Stimulated activated naive CD4-positive, alpha-beta T cell treated with Interleukin-2 at 50 U/mL for 16 hours (primary cell): ENCODE measurements around the gene TRAF5.
"Not testable (repeated sequence)": the region's sequence is repeated elsewhere in the genome, so short reads cannot be mapped to it uniquely, and the experiment has no call there.

Experiments
- DNase-seq: peaks from one replicate; lab custom pipeline; 2025; lab: John Stamatoyannopoulos, UW

TRAF5 gene

DNA sequence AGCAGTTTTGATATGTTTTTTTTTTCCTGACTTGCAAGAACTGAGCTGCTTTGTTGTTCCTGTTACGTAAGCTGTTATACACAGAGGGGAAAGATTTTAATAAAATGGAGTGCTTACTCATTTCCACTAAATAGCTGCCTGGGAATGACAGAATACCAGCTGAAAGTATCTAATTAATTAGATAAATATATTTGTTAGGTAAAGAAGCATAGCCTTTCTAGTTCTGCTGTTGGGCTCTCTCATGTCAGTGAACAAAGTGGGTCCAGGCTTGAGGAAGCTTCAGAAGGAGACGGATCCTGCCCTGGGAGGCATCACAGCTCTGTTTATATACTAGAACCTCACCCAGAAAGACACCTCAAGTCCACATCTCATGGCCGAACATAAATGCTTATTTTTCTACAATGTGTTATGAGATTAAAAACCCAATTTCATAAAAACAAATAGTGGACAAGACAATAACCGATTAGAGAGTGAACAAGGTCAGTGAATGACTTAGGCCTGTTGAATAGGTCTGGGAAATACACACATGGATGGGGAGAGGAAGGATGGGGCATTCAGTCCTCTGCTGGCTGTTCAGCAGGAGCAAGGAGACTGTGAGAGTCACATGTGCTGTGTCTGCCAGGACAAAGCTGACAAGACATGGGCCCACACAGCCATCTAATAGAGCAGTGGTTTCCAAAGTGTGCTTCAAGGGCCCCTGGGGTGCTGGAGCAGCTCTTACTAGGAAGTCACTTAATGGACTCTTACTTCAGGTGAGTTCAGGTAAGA is 20.6 kb downstream of the TRAF5 start:
- DNase-seq: no peak

DNA sequence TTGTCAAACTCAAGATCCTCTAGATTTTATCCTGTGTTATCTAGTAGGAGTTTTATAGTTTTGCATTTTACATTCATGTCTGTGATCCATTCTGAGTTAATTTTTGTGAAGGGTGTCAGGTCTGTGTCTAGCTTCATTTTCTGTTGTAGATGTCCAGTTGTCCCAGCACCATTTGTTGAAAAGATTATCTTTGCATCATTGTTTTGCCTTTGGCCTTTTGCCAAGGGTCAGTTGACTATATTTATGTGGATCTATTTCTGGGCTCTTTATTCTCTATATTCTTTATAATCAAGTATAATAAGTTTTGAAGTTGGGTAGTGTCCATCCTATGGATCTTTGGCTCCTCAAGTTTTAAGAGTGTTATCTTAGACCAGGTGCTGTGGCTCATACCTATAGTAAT is 21.9 kb downstream of the TRAF5 start:
- no peak for DNase-seq

DNA sequence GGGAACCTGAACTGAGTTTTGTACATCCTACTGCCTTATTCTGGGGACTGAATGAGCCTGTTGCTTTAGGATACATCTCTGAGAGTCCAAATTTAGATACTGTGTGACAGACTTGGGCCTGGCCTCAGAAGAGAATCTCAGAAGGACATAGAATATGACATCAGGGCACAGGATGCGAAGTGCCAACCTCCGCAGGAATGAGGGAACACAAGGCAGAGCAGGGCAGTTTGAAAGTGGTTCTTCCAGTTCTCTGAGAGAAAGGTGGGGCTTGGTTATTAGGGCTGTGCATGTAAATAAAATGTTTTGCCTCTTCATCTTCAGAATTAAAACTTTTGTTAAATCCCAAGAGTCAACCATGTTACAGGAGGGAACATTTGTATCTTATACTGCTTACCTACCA is 23.1 kb downstream of the TRAF5 start:
- no peak for DNase-seq

DNA sequence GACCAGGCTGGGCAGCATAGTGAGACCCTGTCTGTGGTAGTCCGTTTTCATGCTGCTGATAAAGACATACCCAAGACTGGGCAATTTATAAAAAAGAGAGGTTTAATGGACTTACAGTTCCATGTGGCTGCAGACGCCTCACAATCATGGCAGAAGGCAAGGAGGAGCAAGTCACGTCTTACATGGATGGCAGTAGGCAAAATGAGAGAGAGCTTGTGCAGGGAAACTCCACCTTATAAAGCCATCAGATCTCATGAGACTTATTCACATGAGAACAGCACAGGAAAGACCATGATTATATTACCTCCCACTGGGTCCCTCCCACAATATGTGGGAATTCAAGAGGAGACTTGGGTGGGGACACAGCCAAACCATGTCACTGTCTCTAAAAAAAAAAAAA is 25.4 kb downstream of the TRAF5 start:
- not testable (repeated sequence) for DNase-seq

DNA sequence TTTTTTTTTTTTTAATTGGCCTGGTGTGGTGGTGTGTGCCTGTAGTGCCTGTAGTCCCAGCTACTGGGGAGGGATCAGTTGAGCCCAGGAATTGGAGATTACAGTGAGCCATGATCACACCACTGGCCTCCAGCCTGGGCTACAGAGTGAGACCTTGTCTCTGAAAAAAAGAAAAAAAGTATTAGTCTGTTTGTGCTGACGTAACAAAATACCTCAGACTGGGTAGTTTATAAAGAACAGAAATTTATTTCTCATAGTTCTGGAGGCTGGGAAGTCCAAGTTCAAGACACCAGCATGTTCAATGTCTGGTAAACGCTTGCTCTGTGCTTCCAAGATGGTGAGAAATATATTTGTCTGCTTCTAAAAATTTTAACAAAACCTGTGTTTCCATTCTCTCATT is 25.8 kb downstream of the TRAF5 start:
- DNase-seq: no peak

DNA sequence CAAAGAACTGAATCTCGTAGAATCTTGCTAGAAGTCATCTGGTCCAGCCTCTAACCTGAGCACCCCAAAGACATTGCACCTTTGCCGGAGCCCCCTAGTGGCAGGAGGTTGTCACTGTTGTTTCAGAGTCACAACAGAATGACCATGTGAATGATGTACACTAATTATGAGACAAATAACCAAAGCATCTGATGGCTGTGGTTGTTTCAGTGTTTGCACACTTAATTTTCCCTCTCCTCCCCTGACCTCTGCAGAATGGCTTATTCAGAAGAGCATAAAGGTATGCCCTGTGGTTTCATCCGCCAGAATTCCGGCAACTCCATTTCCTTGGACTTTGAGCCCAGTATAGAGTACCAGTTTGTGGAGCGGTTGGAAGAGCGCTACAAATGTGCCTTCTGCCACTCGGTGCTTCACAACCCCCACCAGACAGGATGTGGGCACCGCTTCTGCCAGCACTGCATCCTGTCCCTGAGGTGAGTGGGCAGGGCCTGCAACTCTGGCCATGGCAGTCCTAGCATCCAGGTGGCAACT is 26.4 kb downstream of the TRAF5 start:
- DNase-seq: peak; percentile 55

DNA sequence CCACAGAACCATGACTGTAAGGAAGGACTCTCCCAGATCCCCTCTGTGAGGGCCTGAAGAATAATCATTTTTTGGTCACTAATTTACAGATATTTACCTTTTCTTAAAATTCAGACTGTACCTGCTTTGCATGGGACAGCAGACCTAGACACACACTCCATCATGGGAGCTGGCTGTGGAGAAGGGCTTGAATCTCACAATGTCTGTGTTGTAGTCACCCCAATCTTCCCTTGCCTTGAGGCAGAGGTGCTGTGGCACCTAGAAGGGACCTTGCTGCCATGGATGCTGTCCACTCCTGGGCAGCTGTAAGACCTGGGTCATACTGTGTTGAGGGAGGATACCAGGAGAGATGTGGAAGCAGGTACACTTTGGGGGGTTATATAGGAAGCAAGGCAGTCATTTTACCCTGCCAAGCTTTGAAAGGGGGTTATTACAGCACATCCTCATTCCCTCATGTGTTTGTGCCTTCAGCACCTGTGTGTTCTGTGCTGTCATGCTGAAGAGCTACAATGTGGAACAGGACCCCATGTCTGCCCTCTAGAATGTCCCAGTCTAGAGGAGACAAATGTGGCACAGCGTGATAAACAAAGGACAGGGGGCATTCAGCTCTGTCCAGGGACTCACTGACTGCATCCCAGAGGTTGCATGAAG is 27.1 kb downstream of the TRAF5 start:
- no peak for DNase-seq

DNA sequence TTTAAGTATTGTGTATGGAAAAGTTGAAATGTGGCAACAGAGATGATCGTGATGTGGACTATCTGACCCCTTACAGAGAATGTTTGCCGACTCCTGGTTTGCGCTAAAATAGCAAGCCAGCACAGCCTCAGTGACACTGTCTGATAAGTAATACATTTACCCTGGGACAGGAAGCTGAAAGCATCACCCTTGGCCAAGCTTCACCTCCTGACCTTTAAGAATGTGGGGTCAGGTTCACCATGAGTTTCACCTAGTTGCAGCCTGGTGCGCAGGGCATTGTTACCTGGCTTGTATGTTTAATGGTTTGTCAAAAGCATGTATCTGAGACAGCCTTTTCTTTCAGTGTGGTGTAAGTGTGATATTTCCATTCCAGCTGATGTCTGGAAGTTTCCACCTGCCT is 29.2 kb downstream of the TRAF5 start:
- DNase-seq: no peak

DNA sequence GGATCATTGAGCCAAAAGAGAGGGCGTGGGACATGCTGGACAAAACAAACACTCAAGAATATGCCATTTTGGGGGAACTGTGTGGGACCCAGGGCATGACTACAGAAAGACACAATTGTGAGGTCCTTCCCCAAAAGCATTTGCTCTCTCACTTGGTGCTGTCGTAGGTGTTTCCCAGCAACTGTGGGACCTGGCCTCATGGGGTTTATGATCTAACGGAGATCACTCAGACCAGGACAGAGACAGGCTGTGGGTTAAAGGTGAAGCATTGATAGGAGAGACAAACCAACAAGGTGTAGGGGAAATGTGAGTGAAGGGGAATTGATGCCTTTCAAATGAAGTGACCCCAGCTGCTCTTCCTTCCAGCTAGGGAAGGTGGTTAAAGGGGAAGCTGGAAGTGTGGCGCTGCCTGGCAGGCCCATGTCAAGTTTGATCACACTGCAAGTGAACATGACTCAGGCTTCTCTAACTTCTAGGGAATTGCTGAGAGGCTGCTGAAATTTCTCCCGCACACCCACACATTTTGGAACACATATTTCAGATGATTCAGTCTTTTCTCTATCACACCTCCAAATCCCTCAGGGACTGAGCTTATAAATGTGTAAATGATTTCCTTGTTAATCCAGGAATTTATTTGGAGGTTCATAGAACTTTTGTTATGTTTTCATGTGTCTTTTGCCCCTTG is 30.2 kb downstream of the TRAF5 start:
- DNase-seq: no peak

DNA sequence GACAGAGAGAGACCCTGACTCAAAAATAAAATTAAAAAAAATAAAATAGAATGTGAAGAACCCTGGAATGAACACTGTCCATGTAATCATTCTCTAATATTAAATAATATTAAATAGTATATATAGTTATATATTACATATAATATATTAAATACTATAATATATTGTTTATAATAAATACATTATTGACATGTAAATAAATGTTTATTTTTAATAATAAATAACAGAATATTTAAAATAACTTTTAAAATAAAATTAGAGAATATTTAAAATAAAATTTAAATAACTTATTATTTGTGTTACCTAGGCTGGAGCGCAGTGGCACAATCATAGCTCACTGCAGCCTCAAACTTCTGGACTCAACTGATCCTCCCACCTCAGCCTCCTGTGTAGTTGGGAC is 32.1 kb downstream of the TRAF5 start:
- no peak for DNase-seq

DNA sequence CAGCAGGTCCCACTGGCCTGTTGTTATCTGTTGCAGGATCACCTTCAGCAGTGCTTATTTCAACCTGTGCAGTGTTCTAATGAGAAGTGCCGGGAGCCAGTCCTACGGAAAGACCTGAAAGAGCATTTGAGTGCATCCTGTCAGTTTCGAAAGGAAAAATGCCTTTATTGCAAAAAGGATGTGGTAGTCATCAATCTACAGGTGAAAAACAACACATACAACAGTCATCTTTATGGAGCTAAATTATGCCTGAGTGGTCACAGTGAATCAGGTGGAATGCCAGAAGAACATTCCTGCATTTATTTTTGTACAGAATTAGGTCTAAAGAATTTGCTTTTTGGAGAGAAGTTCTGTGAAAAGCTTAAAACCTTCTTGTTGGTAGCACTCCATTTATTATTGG is 33.2 kb downstream of the TRAF5 start:
- no peak for DNase-seq

DNA sequence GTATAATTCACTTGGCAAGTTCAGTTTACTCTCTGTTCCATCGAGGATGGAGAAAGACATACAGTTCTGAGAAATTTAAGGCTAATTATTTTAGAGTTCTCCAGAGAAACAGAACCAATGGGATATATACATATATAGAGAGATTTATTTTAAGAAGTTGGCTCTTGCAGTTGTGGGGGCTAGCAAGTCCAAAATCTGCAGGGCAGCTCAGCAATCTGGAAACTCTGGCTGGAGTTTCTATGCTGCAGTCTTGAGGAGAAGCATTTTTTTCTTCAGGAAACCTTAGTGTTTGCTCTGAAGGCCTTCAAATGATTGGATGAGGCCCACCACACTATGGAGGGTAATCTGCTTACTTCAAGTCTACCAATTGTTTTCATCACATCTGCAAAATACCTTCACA is 34.6 kb downstream of the TRAF5 start:
- no peak for DNase-seq

DNA sequence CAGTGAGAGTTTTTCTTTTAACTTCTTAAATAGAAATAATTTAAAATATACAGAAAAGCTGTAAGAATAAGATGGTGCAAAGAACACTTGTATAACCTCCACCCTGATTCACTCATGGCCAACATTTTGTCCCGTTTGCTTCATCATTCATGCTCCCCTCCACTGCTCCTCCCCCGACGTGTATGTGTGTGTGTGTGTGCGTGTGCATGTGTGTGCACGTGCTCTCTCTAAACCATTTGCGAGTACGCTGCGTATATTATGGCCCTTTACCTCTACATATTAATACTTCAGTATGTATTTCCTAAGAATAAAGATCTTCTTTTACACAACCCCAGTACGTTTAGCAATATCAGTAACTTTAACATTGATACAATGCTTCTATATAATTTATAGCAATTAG is 43.0 kb downstream of the TRAF5 start:
- no peak for DNase-seq

DNA sequence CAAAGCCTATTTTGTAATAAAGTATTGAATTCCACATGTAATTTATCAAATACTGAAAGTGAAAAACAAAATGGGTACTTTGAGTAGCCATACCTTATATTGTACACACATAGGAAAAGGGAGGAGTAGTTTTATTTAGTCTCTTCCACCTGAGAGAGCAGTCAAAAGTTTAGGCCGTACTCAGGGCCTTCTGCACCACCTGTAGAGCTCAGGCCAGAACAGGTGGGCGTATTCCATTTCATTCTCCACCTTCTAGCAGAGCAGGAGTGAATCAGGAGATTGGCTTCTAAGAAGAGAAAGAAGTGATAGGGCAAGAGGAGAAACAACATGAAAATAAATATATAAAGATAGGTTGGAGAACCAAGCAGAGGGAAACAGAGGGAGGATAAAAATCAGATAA is 44.0 kb downstream of the TRAF5 start:
- DNase-seq: no peak

DNA sequence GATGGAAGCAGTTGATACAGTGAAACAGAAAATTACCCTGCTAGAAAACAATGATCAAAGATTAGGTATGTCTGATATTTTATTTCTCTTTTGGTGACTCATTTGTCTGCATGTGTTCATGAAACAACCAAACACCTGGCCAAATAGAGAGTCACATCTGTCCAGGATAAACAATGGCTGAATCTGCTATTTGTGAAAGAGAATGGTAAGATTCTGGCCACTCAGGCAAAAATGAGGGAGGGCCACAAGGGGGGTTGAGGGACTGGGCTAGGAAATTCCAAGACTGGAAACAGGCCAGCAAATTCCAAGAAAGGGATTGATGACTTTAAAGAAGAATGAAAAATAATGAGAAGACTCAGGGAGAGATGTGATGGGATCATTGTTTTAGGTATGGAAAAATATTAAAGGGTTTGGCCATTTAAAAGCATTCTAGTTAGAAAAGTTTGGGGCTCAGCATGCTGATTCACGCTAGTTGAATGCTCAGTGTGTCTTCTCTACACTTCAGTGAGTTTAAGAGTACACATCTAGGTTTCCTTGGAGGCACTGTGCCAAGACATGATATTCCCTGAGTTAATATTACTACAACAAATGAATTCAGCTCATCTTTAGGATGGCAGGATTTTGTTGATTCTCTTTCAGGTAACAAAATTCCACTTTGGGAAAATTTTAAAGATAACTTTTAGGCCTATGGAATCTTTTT is 44.9 kb downstream of the TRAF5 start:
- no peak for DNase-seq

DNA sequence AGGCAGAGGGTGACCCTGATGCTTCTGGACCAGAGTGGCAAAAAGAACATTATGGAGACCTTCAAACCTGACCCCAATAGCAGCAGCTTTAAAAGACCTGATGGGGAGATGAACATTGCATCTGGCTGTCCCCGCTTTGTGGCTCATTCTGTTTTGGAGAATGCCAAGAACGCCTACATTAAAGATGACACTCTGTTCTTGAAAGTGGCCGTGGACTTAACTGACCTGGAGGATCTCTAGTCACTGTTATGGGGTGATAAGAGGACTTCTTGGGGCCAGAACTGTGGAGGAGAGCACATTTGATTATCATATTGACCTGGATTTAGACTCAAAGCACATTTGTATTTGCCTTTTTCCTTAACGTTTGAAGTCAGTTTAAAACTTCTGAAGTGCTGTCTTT is 45.8 kb downstream of the TRAF5 start:
- no peak for DNase-seq

DNA sequence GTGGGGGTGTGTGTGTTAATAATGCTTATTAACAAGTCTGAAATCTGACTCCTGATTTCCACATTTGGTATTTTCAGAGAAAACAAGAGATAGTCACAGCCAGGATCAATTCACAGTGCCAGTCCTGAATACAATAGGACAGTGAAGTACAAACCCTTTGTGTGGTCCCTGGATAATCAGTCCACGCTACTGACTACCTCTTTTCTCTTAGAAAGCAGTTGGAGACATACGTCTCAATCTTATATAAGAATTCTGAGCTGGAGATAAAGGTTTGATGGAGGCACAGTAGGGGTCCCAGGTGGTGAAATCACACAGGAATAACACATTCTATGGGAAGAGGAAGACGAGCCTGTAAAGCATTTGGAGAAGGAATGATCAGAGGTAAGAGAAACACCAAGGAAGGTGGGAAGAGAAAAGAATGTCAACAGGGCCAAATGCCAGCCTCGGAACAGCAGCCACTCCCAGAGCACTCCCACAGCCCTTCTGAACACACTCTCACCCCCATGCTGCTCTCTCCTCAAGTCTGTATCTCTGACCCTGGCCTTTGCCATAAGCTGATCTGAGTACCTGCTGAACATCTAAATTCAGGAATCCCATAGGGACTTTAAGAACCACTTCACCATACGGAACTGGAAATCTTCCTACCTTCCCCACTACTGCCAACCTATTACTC is 48.6 kb downstream of the TRAF5 start:
- no peak for DNase-seq

DNA sequence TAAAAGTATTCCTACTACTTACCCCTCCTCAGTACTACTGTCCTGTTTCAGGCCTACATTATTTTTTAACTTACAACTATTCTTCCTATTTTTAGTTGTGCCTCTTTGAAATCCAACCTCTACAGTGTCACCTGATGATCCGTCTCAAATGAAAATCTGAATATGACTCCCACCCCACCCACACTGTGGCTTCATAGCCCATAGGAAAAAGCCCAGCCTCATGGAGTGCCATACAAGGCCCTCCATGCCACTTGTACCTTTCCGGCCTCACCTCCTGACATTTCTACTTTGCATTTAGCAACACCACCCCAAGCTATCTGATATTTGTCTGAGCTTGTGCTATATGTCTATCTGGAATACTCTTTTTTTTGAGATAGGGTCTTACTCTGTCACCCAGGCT is 49.3 kb downstream of the TRAF5 start:
- DNase-seq: no peak

DNA sequence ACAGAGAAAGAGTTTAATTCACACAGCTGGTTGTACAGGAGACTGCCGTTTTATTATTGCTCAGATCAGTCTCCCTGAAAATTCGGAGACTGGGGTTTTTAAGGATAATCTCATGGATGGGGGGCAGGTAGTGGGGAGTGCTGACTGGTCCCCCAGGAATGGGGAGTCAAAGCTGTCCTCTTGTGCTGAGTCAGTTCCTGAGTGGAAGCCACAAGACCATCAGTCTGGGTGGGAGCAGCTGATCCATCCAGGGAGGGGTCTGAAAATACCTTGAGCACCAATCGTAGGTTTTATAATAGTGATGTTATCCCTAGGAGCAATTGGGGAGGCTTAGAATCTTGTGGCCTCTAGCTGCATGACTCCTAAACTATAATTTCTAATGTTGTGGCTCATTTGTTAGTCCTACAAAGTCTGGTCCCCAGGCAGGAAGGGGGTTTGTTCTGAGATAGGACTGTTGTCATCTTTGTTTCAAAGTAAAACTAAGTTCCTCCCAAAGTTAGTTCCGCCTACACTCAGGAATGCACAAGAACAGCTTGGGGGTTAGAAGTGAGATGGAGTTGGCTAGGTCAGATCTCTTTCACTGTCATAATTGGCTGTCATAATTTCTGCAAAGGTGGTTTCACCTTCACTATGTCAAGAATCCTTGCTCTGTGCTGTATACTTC is 50.3 kb downstream of the TRAF5 start:
- no peak for DNase-seq

DNA sequence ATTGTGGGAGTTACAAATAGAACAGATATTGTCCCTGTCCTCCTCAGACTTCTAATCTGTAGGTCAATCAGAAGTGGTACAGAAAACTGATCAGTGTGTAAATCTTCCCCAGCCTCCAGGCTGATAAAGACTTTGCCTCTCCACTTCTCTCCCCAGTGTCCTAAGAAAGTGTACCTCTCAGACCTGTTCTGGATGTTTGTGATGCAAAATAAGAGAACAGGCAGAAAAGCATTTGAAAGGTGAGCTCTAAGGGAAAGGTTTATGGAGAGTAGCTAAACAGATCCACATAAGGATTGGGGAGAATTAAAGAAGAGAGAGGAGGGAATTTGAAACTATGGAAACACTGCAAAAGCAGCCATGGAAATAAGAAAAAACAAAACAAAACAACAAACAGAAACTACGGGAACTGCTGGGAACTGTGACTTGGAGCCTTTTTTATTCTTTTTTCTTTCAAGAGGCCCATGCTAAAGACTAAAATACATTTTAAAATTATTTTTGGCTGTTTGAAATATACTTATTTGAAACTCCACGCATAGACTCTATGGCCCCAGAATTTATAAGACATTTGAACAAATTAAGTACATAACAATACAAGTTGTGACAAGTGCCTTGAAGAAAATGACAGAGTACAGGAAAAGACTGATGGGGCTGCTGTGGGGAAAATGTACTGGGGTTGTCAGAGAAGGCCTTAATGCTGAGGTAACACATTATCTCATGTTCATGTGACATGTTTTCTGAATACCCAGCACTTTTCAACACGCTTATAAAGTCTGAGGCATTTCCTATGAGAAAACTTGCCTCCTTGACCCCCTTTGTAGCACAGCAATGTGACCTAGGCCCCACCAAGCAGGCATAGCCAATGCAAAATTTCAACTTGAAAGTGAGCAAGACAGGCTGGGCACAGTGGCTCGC is 51.2 kb downstream of the TRAF5 start:
- DNase-seq: no peak
